Measurements from ENCODE around the gene ORC2.
"Not testable (repeated sequence)": the region's sequence is repeated elsewhere in the genome, so short reads cannot be mapped to it uniquely, and the experiment has no call there.

The ORC2 gene

GRCh38 chr2:200963124-200963917 is at the start of gene ORC2:
ORC2 (minus strand) TSS chr2:200963660; CDS start chr2:200958123, 5,537 bp downstream.
- no peaks in the 10 kb centered on the region for H3K27me3 ChIP-seq (ENCODE audit: control insufficient read depth in 1 of 2, insufficient read depth in 2 of 2, low read length in 2 of 2)
- peaks cover 4% of the 10 kb centered on the region for H3K4me1 ChIP-seq (ENCODE audit: control insufficient read depth, insufficient read depth, low read length)
- H3K36me3 ChIP-seq (ENCODE audit: control insufficient read depth in 2 of 2, insufficient read depth in 2 of 2, low read length in 2 of 2): no peaks in the 10 kb centered on the region
- H3K4me3 ChIP-seq (ENCODE audit: low read length in 2 of 2): peak within 1 kb of the TSS; percentile 94 to 97
- H3K27ac ChIP-seq (ENCODE audit: low read length): peak within 1 kb of the TSS; percentile 75
- H3K9ac ChIP-seq (ENCODE audit: low read length in 2 of 2): peak within 1 kb of the TSS; percentile 86 to 88
- no peaks in the 10 kb centered on the region for H3K9me3 ChIP-seq (ENCODE audit: control insufficient read depth in 2 of 2, low read length in 2 of 2)

GRCh38 chr2:201008296-201008829 is 44.9 kb upstream of the ORC2 start:
- peaks cover 8 to 17% of the 10 kb centered on the region in 2 donors for H3K36me3 ChIP-seq (ENCODE audit: control insufficient read depth in 2 of 2, insufficient read depth in 2 of 2, low read length in 2 of 2)
- no peaks in the 10 kb centered on the region for H3K4me1 ChIP-seq (ENCODE audit: control insufficient read depth, insufficient read depth, low read length)
- H3K27ac ChIP-seq (ENCODE audit: low read length): no peak overlapping the region
- H3K9me3 ChIP-seq (ENCODE audit: control insufficient read depth in 2 of 2, low read length in 2 of 2): no peaks in the 10 kb centered on the region
- H3K4me3 ChIP-seq (ENCODE audit: low read length in 2 of 2): no peak overlapping the region
- H3K9ac ChIP-seq (ENCODE audit: low read length in 2 of 2): no peak overlapping the region
- H3K27me3 ChIP-seq (ENCODE audit: control insufficient read depth in 1 of 2, insufficient read depth in 2 of 2, low read length in 2 of 2): no peaks in the 10 kb centered on the region

- Histone ChIP-seq H3K9ac (ENCODE audit: low read length in 2 of 2) (no peak overlapping the region), H3K9me3 (ENCODE audit: control insufficient read depth in 2 of 2, low read length in 2 of 2) (no peaks in the 10 kb centered on the region), H3K27ac (ENCODE audit: low read length) (no peak overlapping the region), H3K4me3 (ENCODE audit: low read length in 2 of 2) (no peak overlapping the region), H3K4me1 (ENCODE audit: control insufficient read depth, insufficient read depth, low read length) (no peaks in the 10 kb centered on the region), H3K36me3 (ENCODE audit: control insufficient read depth in 2 of 2, insufficient read depth in 2 of 2, low read length in 2 of 2) (peaks cover 11 to 17% of the 10 kb centered on the region in 2 donors), H3K27me3 (ENCODE audit: control insufficient read depth in 1 of 2, insufficient read depth in 2 of 2, low read length in 2 of 2) (no peaks in the 10 kb centered on the region)
These were observed 44.1 kb upstream of the ORC2 start for GRCh38 chr2:201007584-201007998.

GRCh38 chr2:201006704-201007103 is 43.2 kb upstream of the ORC2 start:
- no peaks in the 10 kb centered on the region for H3K27me3 ChIP-seq (ENCODE audit: control insufficient read depth in 1 of 2, insufficient read depth in 2 of 2, low read length in 2 of 2)
- H3K27ac ChIP-seq (ENCODE audit: low read length): no peak overlapping the region
- H3K9ac ChIP-seq (ENCODE audit: low read length in 2 of 2): no peak overlapping the region
- no peaks in the 10 kb centered on the region for H3K9me3 ChIP-seq (ENCODE audit: control insufficient read depth in 2 of 2, low read length in 2 of 2)
- H3K4me3 ChIP-seq (ENCODE audit: low read length in 2 of 2): no peak overlapping the region
- H3K4me1 ChIP-seq (ENCODE audit: control insufficient read depth, insufficient read depth, low read length): no peaks in the 10 kb centered on the region
- peaks cover 11 to 17% of the 10 kb centered on the region in 2 donors for H3K36me3 ChIP-seq (ENCODE audit: control insufficient read depth in 2 of 2, insufficient read depth in 2 of 2, low read length in 2 of 2)

GRCh38 chr2:201004370-201004769 is 40.9 kb upstream of the ORC2 start:
- H3K27ac ChIP-seq (ENCODE audit: low read length): no peak overlapping the region
- no peaks in the 10 kb centered on the region for H3K9me3 ChIP-seq (ENCODE audit: control insufficient read depth in 2 of 2, low read length in 2 of 2)
- no peak overlapping the region for H3K9ac ChIP-seq (ENCODE audit: low read length in 2 of 2)
- no peak overlapping the region for H3K4me3 ChIP-seq (ENCODE audit: low read length in 2 of 2)
- H3K36me3 ChIP-seq (ENCODE audit: control insufficient read depth in 2 of 2, insufficient read depth in 2 of 2, low read length in 2 of 2): peaks cover 11 to 17% of the 10 kb centered on the region in 2 donors
- H3K27me3 ChIP-seq (ENCODE audit: control insufficient read depth in 1 of 2, insufficient read depth in 2 of 2, low read length in 2 of 2): no peaks in the 10 kb centered on the region
- no peaks in the 10 kb centered on the region for H3K4me1 ChIP-seq (ENCODE audit: control insufficient read depth, insufficient read depth, low read length)

- H3K4me1 ChIP-seq (ENCODE audit: control insufficient read depth, insufficient read depth, low read length): no peaks in the 10 kb centered on the region
These were observed 29.6 kb upstream of the ORC2 start for GRCh38 chr2:200993097-200993496.

DNA sequence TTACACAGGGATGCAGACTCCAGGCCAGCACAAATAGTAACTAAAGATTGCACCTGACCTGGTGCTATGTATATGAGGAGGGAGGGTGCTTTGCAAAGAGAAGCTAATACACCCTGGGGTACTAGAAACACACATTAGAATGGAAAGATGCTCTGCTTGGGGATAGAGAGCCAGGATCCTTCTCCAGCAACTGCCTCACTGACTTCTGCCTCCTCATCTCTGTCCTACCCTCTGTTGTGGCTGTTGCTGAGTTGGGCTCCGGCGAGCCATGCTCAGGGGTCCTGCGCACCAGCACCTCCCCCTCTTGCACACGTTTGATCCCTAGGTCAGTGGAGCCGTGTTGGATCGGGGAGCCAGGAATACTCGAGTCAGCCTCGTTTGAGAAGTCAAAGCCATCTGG is 23.7 kb upstream of the ORC2 start:
- H3K36me3 ChIP-seq (ENCODE audit: control insufficient read depth in 2 of 2, insufficient read depth in 2 of 2, low read length in 2 of 2): peaks cover 6 to 9% of the 10 kb centered on the region in 2 donors
- H3K4me3 ChIP-seq (ENCODE audit: low read length in 2 of 2): no peak overlapping the region
- H3K9ac ChIP-seq (ENCODE audit: low read length in 2 of 2): no peak overlapping the region
- no peaks in the 10 kb centered on the region for H3K27me3 ChIP-seq (ENCODE audit: control insufficient read depth in 1 of 2, insufficient read depth in 2 of 2, low read length in 2 of 2)
- H3K27ac ChIP-seq (ENCODE audit: low read length): no peak overlapping the region
- H3K9me3 ChIP-seq (ENCODE audit: control insufficient read depth in 2 of 2, low read length in 2 of 2): no peaks in the 10 kb centered on the region
- H3K4me1 ChIP-seq (ENCODE audit: control insufficient read depth, insufficient read depth, low read length): no peaks in the 10 kb centered on the region

More at GRCh38 chr2:200993097-200993496, 29.6 kb upstream of the ORC2 start:
- Histone ChIP-seq H3K36me3 (ENCODE audit: control insufficient read depth in 2 of 2, insufficient read depth in 2 of 2, low read length in 2 of 2) (peaks cover 6 to 16% of the 10 kb centered on the region in 2 donors), H3K9ac (ENCODE audit: low read length in 2 of 2) (no peak overlapping the region), H3K4me3 (ENCODE audit: low read length in 2 of 2) (no peak overlapping the region), H3K9me3 (ENCODE audit: control insufficient read depth in 2 of 2, low read length in 2 of 2) (no peaks in the 10 kb centered on the region), H3K27ac (ENCODE audit: low read length) (no peak overlapping the region), H3K27me3 (ENCODE audit: control insufficient read depth in 1 of 2, insufficient read depth in 2 of 2, low read length in 2 of 2) (no peaks in the 10 kb centered on the region)

- H3K27me3 ChIP-seq (ENCODE audit: control insufficient read depth in 1 of 2, insufficient read depth in 2 of 2, low read length in 2 of 2): no peaks in the 10 kb centered on the region
- H3K27ac ChIP-seq (ENCODE audit: low read length): no peak overlapping the region
- no peaks in the 10 kb centered on the region for H3K4me1 ChIP-seq (ENCODE audit: control insufficient read depth, insufficient read depth, low read length)
- no peak overlapping the region for H3K4me3 ChIP-seq (ENCODE audit: low read length in 2 of 2)
- no peak overlapping the region for H3K9ac ChIP-seq (ENCODE audit: low read length in 2 of 2)
- peaks cover 9 to 15% of the 10 kb centered on the region in 2 donors for H3K36me3 ChIP-seq (ENCODE audit: control insufficient read depth in 2 of 2, insufficient read depth in 2 of 2, low read length in 2 of 2)
- H3K9me3 ChIP-seq (ENCODE audit: control insufficient read depth in 2 of 2, low read length in 2 of 2): no peaks in the 10 kb centered on the region
These were observed 22.3 kb upstream of the ORC2 start for GRCh38 chr2:200985799-200986198.

DNA sequence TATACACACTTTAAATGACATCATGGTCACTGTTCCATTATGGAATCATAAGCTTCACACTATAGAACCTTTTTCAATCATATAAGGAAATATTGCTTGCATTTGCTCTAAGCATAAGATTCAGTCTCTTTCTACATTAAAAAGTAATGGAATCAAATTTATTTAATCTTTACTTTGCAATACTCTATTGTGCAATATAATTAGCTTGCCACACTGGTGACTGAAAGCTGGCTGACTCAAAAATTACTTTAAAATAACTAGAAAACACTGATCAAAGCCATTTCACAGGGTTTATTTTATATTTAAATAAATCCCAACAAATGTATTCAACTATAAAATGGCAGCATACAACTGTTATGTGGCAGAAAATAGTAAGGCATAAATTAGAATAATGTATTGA is 13.2 kb upstream of the ORC2 start:
- H3K4me1 ChIP-seq (ENCODE audit: control insufficient read depth, insufficient read depth, low read length): no peaks in the 10 kb centered on the region
- H3K27ac ChIP-seq (ENCODE audit: low read length): no peak overlapping the region
- H3K9ac ChIP-seq (ENCODE audit: low read length in 2 of 2): no peak overlapping the region
- H3K27me3 ChIP-seq (ENCODE audit: control insufficient read depth in 1 of 2, insufficient read depth in 2 of 2, low read length in 2 of 2): no peaks in the 10 kb centered on the region
- H3K4me3 ChIP-seq (ENCODE audit: low read length in 2 of 2): no peak overlapping the region
- no peaks in the 10 kb centered on the region for H3K9me3 ChIP-seq (ENCODE audit: control insufficient read depth in 2 of 2, low read length in 2 of 2)
- H3K36me3 ChIP-seq (ENCODE audit: control insufficient read depth in 2 of 2, insufficient read depth in 2 of 2, low read length in 2 of 2): peaks cover 0 to 11% of the 10 kb centered on the region in 2 donors

DNA sequence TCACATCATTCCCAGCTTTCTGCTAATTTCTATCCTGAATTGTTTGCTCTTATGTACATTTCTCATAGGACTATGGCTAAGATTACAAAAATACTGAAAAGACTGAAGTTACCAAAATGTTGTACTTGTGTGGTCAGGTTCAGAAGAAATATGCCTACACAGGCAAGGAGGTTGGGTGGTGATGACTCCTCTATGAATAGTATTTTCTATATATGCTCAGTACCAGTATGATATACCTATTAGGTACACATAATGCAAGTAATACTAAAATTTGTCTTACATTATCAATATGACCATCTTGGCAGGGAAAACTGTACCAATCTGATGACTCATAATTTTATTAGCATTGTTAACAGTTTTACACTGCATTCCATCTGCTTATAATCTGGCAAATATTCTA is 12.2 kb upstream of the ORC2 start:
- H3K9ac ChIP-seq (ENCODE audit: low read length in 2 of 2): no peak overlapping the region
- no peaks in the 10 kb centered on the region for H3K4me1 ChIP-seq (ENCODE audit: control insufficient read depth, insufficient read depth, low read length)
- no peaks in the 10 kb centered on the region for H3K9me3 ChIP-seq (ENCODE audit: control insufficient read depth in 2 of 2, low read length in 2 of 2)
- H3K27ac ChIP-seq (ENCODE audit: low read length): no peak overlapping the region
- H3K36me3 ChIP-seq (ENCODE audit: control insufficient read depth in 2 of 2, insufficient read depth in 2 of 2, low read length in 2 of 2): peaks cover 0 to 3% of the 10 kb centered on the region in 2 donors
- H3K4me3 ChIP-seq (ENCODE audit: low read length in 2 of 2): no peak overlapping the region
- no peaks in the 10 kb centered on the region for H3K27me3 ChIP-seq (ENCODE audit: control insufficient read depth in 1 of 2, insufficient read depth in 2 of 2, low read length in 2 of 2)

GRCh38 chr2:200970057-200970456 is 6.6 kb upstream of the ORC2 start:
- H3K27me3 ChIP-seq (ENCODE audit: control insufficient read depth in 1 of 2, insufficient read depth in 2 of 2, low read length in 2 of 2); H3K9ac ChIP-seq (ENCODE audit: low read length in 2 of 2); H3K4me3 ChIP-seq (ENCODE audit: low read length in 2 of 2); H3K4me1 ChIP-seq (ENCODE audit: control insufficient read depth, insufficient read depth, low read length); H3K9me3 ChIP-seq (ENCODE audit: control insufficient read depth in 2 of 2, low read length in 2 of 2); H3K36me3 ChIP-seq (ENCODE audit: control insufficient read depth in 2 of 2, insufficient read depth in 2 of 2, low read length in 2 of 2); H3K27ac ChIP-seq (ENCODE audit: low read length): not testable (repeated sequence)
